C4-2B (cell line): ENCODE measurements around the gene DAZAP1.

Experiments
- H3K27ac ChIP-seq: fragments of 450-650 bp; 2 replicates; pipeline ENCODE4 v1.5.1; 2017
- CTCF ChIP-seq: fragments of 450-650 bp; conservative IDR thresholded peaks from 2 replicates; pipeline ENCODE4 v1.5.1; 2017; ENCODE audit warnings: mild to moderate bottlenecking
- ZFX ChIP-seq: fragments of 450-650 bp; IDR thresholded peaks from 2 replicates; pipeline ENCODE4 v1.6.1; 2017

Gene DAZAP1

GRCh38 chr19:1410136-1410786 lies 2.9 kb downstream of the DAZAP1 start:
- H3K27ac ChIP-seq: peak overlapping the region; percentile 99
- TF ChIP-seq ZFX: no peak
- TF ChIP-seq CTCF: no peak

- H3K27ac ChIP-seq: peak overlapping the region; percentile 99
- no peak for TF ChIP-seq CTCF
- no peak for TF ChIP-seq ZFX
Measured at GRCh38 chr19:1410789-1411188, 3.4 kb downstream of the DAZAP1 start.

- H3K27ac ChIP-seq: peak overlapping the region; percentile 99
- TF ChIP-seq CTCF (no peak), ZFX (no peak)
Measured at GRCh38 chr19:1411255-1412191, 4.1 kb downstream of the DAZAP1 start.

GRCh38 chr19:1412323-1412923 lies 5.0 kb downstream of the DAZAP1 start:
- no peak for TF ChIP-seq CTCF
- TF ChIP-seq ZFX: no peak
- peak overlapping the region; percentile 99 for H3K27ac ChIP-seq

- no peak for TF ChIP-seq CTCF
- no peak for TF ChIP-seq ZFX
- H3K27ac ChIP-seq: peak overlapping the region; percentile 99
Measured at GRCh38 chr19:1412995-1413800, 5.8 kb downstream of the DAZAP1 start.

GRCh38 chr19:1416014-1416841 lies 8.8 kb downstream of the DAZAP1 start:
- no peak for TF ChIP-seq ZFX
- TF ChIP-seq CTCF: no peak
- H3K27ac ChIP-seq: peak overlapping the region; percentile 99
